Left ventricle myocardium inferior (tissue), 1 donor: ENCODE data around the gene CYP19A1. TPM values are rescaled to one million over a fixed set of nuclear protein-coding genes. Genes with fewer than 3 reads are reported as not detected.

Source experiments
- DNase-seq: peaks from one replicate; pipeline ENCODE4 v3.0.0-alpha.2; 2020
- H3K27ac ChIP-seq: fragments of 200-600 bp; replicated peaks from 2 replicates; pipeline ENCODE4 v1.8.0; 2021
- H3K27me3 ChIP-seq: fragments of 200-600 bp; 2 replicates; pipeline ENCODE4 v1.8.0; 2021; ENCODE audit warnings: low read depth
- H3K36me3 ChIP-seq: fragments of 200-600 bp; 2 replicates; pipeline ENCODE4 v1.8.0; 2021
- H3K4me1 ChIP-seq: fragments of 200-600 bp; 2 replicates; pipeline ENCODE4 v1.8.0; 2021
- H3K4me3 ChIP-seq: fragments of 200-600 bp; 2 replicates; pipeline ENCODE4 v1.8.0; 2021; ENCODE audit warnings: mild to moderate bottlenecking, moderate library complexity
- H3K9me3 ChIP-seq: fragments of 200-600 bp; replicated peaks from 2 replicates; pipeline ENCODE4 v1.8.0; 2021
- CTCF ChIP-seq: fragments of 200-600 bp; IDR thresholded peaks from 2 replicates; pipeline ENCODE4 v1.8.0; 2021; ENCODE audit warnings: antibody characterized with exemption, mild to moderate bottlenecking, borderline replicate concordance
- intact Hi-C: fragments of 100-400 bp; cut with micrococcal nuclease; formaldehyde crosslinking; loops from one replicate; pipeline ENCODE4 v1.11.0; 2022
- total RNA-seq: library from RNA; stranded (reverse); fragmentation: NEBNext Ultra II Directional; extraction: Animal tissue kit (Norgen Biotek cat#: 25700); gene quantifications from one replicate; pipeline ENCODE4 v1.2.1, GENCODE V29; 2021
- donor health status: DM: no; HTN: yes; CAD: no; lungs with severe emphysema.

CYP19A1 gene
- total RNA-seq, 1 donor from 2014 or later: 0.60 TPM

GRCh38 chr15:51342227-51342999 is 4.0 kb upstream of the CYP19A1 start:
- no peak for DNase-seq
- H3K27me3 ChIP-seq: peaks cover 18% of the 10 kb centered on the region
- H3K36me3 ChIP-seq: no peaks in the 10 kb centered on the region
- peak overlapping the region; percentile 70 for H3K4me3 ChIP-seq
- TF ChIP-seq CTCF: no peak
- intact Hi-C loops: no loop called here
- H3K9me3 ChIP-seq: no peaks in the 10 kb centered on the region
- peaks cover 21% of the 10 kb centered on the region for H3K4me1 ChIP-seq
- peak overlapping the region; percentile 82 for H3K27ac ChIP-seq

GRCh38 chr15:51341366-51342226 is 3.2 kb upstream of the CYP19A1 start, which contains the start of gene GLDN:
GLDN (plus strand) TSS chr15:51341655; CDS start chr15:51341685, 30 bp downstream.
- TF ChIP-seq CTCF: peak; percentile 15
- intact Hi-C loops: no loop called here
- no peaks in the 10 kb centered on the region for H3K9me3 ChIP-seq
- peaks cover 18% of the 10 kb centered on the region for H3K27me3 ChIP-seq
- H3K4me3 ChIP-seq: peak within 1 kb of the TSS; percentile 70
- DNase-seq: peak; percentile 58
- no peaks in the 10 kb centered on the region for H3K36me3 ChIP-seq
- peaks cover 30% of the 10 kb centered on the region for H3K4me1 ChIP-seq
- H3K27ac ChIP-seq: peak within 1 kb of the TSS; percentile 82

- H3K36me3 ChIP-seq: no peaks in the 10 kb centered on the region
- H3K4me3 ChIP-seq: no peak overlapping the region
- peak; percentile 50 for DNase-seq
- H3K27ac ChIP-seq: peak overlapping the region; percentile 64
- peaks cover 71% of the 10 kb centered on the region for H3K4me1 ChIP-seq
- H3K9me3 ChIP-seq: peaks cover 7% of the 10 kb centered on the region
- TF ChIP-seq CTCF: peak; percentile 36
- intact Hi-C loops: no loop called here
- H3K27me3 ChIP-seq: peaks cover 3% of the 10 kb centered on the region
These were observed 2.6 kb downstream of the CYP19A1 start for GRCh38 chr15:51335538-51336410.

- Histone ChIP-seq H3K9me3 (peaks cover 7% of the 10 kb centered on the region), H3K4me1 (peaks cover 70% of the 10 kb centered on the region), H3K36me3 (no peaks in the 10 kb centered on the region), H3K27ac (no peak overlapping the region), H3K4me3 (no peak overlapping the region), H3K27me3 (no peaks in the 10 kb centered on the region)
- no peak for DNase-seq
- TF ChIP-seq CTCF: no peak
- intact Hi-C loops: no loop called here
These were observed 3.3 kb downstream of the CYP19A1 start for GRCh38 chr15:51335087-51335486.

- Histone ChIP-seq H3K4me1 (peaks cover 70% of the 10 kb centered on the region), H3K36me3 (no peaks in the 10 kb centered on the region), H3K4me3 (no peak overlapping the region), H3K9me3 (peaks cover 7% of the 10 kb centered on the region), H3K27ac (no peak overlapping the region), H3K27me3 (no peaks in the 10 kb centered on the region)
- TF ChIP-seq CTCF: no peak
- no peak for DNase-seq
- intact Hi-C loops: no loop called here
These were observed 4.4 kb downstream of the CYP19A1 start for GRCh38 chr15:51334011-51334451.
